ENCODE measurements around the gene SACM1L.

SACM1L gene

GRCh38 chr3:45716790-45717336, 27.7 kb downstream of the SACM1L start:
- Histone ChIP-seq H3K27me3 (no peaks in the 10 kb centered on the region), H3K36me3 (no peaks in the 10 kb centered on the region; the same call in 1 of the 2 replicates), H3K4me3 (ENCODE audit: low read depth, low read length) (no peak overlapping the region), H3K4me1 (no peaks in the 10 kb centered on the region), H3K9me3 (no peaks in the 10 kb centered on the region)
- no peak for DNase-seq
- no peak for TF ChIP-seq CTCF (IDR thresholded peaks at IDR 0.05; ENCODE audit: low read depth, low read length)

GRCh38 chr3:45719655-45720487, 30.7 kb downstream of the SACM1L start:
- Histone ChIP-seq H3K4me1 (no peaks in the 10 kb centered on the region), H3K27me3 (no peaks in the 10 kb centered on the region), H3K4me3 (ENCODE audit: low read depth, low read length) (no peak overlapping the region), H3K36me3 (peaks cover 7% of the 10 kb centered on the region), H3K9me3 (no peaks in the 10 kb centered on the region)
- no peak for DNase-seq
- TF ChIP-seq CTCF (IDR thresholded peaks at IDR 0.05; ENCODE audit: low read depth, low read length): no peak

- peaks cover 7% of the 10 kb centered on the region; the same call in 1 of the 2 replicates for H3K36me3 ChIP-seq
- no peak for TF ChIP-seq CTCF (IDR thresholded peaks at IDR 0.05; ENCODE audit: low read depth, low read length)
- H3K4me1 ChIP-seq: no peaks in the 10 kb centered on the region
- no peaks in the 10 kb centered on the region for H3K27me3 ChIP-seq
- DNase-seq: no peak
- no peak overlapping the region for H3K4me3 ChIP-seq (ENCODE audit: low read depth, low read length)
- H3K9me3 ChIP-seq: no peaks in the 10 kb centered on the region
Measured at GRCh38 chr3:45724911-45725310, 35.7 kb downstream of the SACM1L start.

- H3K36me3 ChIP-seq: no peaks in the 10 kb centered on the region; the same call in 1 of the 2 replicates
- H3K9me3 ChIP-seq: no peaks in the 10 kb centered on the region
- no peaks in the 10 kb centered on the region for H3K4me1 ChIP-seq
- H3K27me3 ChIP-seq: no peaks in the 10 kb centered on the region
- TF ChIP-seq CTCF (IDR thresholded peaks at IDR 0.05; ENCODE audit: low read depth, low read length): no peak
- DNase-seq: no peak
- no peak overlapping the region for H3K4me3 ChIP-seq (ENCODE audit: low read depth, low read length)
Measured at GRCh38 chr3:45729614-45730013, 40.4 kb downstream of the SACM1L start.

- no peaks in the 10 kb centered on the region; the same call in none of the 2 replicates for H3K36me3 ChIP-seq
- H3K9me3 ChIP-seq: no peaks in the 10 kb centered on the region
- DNase-seq: no peak
- no peak overlapping the region for H3K4me3 ChIP-seq (ENCODE audit: low read depth, low read length)
- no peak for TF ChIP-seq CTCF (IDR thresholded peaks at IDR 0.05; ENCODE audit: low read depth, low read length)
- no peaks in the 10 kb centered on the region for H3K27me3 ChIP-seq
- H3K4me1 ChIP-seq: no peaks in the 10 kb centered on the region
Measured at GRCh38 chr3:45730409-45731154, 41.4 kb downstream of the SACM1L start.

All from BE2C (cell line).